Mammary epithelial cell (primary cell): ENCODE results near the gene LARGE2.

Experiments
- EZH2 ChIP-seq: IDR thresholded peaks from 2 replicates; pipeline ENCODE4 v1.6.1; 2012; ENCODE audit warnings: low read length, inconsistent platforms, borderline replicate concordance
- TF ChIP-seq, protein P1 (sequence below), 2 donors: IDR thresholded peaks in 1 of 2; conservative IDR thresholded peaks in 1 of 2; 2 replicates each; pipeline ENCODE4 v1.5.1; 2011 to 2012; ENCODE audit warnings: inconsistent platforms in 2 of 2, low read length in 2 of 2, mild to moderate bottlenecking in 2 of 2, control low read depth in 1 of 2, low read depth in 1 of 2; ENCODE audit not compliant: insufficient read depth in 1 of 2; ENCODE audit errors: extremely low read depth in 1 of 2

DNA sequence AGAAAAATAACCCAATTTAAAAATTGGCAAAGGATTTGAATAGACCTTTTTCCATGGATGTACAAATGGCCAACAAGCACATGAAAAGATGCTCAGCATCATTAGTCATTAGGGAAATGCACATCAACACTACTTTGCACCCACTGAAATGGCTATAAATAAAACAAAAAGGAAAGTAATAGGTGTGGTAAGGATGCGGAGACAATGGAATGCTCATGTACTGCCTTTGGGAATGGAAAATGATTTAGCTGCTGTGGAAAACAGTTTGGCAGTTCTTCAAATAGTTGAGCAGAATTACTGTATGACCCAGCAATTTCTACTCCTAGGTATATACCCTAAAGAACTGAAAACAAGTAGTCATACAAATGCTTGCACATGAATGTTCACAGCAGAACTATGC is 37.4 kb downstream of the LARGE2 start:
- TF ChIP-seq, protein P1, sequence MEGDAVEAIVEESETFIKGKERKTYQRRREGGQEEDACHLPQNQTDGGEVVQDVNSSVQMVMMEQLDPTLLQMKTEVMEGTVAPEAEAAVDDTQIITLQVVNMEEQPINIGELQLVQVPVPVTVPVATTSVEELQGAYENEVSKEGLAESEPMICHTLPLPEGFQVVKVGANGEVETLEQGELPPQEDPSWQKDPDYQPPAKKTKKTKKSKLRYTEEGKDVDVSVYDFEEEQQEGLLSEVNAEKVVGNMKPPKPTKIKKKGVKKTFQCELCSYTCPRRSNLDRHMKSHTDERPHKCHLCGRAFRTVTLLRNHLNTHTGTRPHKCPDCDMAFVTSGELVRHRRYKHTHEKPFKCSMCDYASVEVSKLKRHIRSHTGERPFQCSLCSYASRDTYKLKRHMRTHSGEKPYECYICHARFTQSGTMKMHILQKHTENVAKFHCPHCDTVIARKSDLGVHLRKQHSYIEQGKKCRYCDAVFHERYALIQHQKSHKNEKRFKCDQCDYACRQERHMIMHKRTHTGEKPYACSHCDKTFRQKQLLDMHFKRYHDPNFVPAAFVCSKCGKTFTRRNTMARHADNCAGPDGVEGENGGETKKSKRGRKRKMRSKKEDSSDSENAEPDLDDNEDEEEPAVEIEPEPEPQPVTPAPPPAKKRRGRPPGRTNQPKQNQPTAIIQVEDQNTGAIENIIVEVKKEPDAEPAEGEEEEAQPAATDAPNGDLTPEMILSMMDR (conservative IDR thresholded peaks at IDR 0.05 in 1 of 2, IDR thresholded peaks at IDR 0.05 in 1 of 2; ENCODE audit: extremely low read depth in 1 of 2, insufficient read depth in 1 of 2, low read depth in 1 of 2, low read length in 2 of 2), result no peak
- TF ChIP-seq EZH2, result no peak
